Measurements from ENCODE around the gene BAIAP2L1.
"Not testable (repeated sequence)": the region's sequence is repeated elsewhere in the genome, so short reads cannot be mapped to it uniquely, and the experiment has no call there.

BAIAP2L1 gene

DNA sequence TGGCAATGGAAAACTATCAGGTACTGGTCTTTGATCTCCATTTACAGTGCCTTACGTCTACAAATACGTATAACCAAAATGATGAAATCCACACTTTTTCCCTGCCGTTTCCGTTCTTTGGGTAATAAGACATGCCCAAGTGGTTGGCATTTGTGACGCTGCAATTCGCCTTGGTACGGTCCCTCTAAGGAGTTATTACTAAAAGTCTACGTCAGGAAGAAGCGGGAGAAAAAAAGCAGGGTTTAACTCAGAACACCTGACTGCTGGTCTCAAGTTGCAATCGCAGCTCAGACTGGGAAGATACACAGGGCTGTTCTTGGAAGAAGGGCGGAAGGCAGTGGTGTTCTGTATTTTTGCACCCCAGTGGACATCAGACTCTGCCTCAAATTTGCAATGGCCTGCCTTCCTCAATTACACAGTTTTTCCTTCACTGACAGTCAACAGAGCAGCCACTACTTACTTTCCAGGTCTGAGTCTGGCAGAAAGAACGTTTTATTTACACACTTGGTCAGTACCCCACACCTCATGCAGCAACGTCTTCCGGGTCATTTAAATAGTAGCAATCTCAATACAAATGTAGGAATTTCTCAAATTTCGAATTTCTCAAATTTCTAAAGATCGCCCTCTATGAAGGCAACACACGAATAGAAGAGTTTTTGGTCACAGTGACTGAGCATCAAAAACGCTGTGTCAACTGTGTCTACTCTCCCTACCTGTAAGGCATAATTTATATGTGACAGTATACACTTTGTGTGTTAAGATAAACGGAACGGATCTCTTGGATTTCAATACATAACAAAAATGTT is 2.1 kb downstream of the BAIAP2L1 start:
- no peak for DNase-seq

DNA sequence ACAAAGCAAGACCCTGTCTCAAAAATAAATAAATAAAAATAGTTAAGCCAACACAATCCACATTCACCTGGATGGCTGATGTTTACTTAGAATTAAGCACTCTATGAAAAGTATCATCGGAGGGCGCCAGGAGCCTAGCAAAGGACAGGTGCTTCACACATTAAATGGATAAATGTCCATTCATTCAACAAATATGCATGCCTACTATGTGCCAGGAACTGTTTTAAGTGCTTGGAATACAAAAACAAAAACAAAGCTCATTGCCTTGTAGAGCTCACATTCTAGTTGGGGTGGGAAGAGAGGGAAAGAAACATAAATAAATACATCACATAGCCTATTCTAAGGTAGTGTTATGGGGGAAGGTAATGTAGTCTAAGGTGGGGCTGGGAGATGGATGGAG is 4.1 kb downstream of the BAIAP2L1 start:
- no peak for DNase-seq

DNA sequence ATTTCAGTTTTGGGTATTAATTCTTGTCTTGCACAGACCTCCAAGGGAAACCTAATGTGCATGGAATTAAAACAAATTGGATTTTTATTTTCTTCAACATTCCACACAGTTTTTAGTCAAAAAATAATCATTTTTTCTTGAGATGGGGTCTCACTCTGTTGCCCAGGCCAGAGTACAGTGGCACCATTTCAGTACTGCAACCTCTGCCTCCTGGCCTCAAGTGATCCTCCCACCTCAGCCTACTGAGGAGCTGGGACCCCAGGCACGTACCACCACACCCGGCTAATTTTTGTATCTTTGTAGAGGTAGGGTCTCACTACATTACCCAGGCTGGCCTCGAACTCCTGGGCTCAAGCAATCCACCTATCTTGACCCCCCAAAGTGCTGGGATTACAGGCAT is 4.9 kb downstream of the BAIAP2L1 start:
- no peak for DNase-seq

DNA sequence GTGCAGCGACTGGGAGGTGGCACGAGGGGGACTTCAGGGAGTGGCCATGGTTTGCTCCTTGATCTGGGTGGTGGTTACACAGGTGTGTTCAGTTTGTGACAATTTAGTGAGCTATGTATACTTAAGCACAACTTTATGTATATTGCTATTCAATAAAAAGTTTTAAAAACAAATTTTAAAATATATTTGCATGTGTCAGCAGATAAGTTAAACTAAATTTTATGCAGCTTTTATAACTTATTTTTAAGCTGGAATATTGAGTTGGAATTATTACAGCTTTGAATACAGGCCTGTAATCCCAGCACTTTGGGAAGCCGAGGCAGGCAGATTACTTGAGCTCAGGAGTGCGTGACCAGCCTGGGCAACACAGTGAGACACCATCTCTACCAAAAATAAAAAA is 5.4 kb downstream of the BAIAP2L1 start:
- no peak for DNase-seq

DNA sequence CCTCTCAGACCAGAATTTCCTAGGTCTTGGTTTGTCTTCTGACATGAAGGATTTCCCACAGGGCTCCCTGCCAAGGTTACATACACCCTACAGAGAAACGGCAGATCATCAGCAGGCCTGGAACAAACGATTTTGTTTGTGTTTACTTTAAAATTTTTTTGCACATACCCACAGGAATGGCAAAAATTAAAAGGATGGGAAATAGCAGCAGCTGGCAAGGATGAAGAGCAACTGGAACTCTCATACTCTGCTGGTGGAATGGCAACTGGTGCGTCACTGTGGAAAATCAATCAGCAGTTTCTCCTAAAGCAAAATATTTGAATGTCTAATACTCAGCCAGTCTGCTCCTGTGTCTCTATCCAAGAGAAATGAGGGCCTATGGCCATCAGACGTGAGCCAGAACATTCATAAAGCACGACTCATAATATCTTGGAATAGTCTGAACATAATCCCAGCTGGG is 6.5 kb downstream of the BAIAP2L1 start:
- no peak for DNase-seq

DNA sequence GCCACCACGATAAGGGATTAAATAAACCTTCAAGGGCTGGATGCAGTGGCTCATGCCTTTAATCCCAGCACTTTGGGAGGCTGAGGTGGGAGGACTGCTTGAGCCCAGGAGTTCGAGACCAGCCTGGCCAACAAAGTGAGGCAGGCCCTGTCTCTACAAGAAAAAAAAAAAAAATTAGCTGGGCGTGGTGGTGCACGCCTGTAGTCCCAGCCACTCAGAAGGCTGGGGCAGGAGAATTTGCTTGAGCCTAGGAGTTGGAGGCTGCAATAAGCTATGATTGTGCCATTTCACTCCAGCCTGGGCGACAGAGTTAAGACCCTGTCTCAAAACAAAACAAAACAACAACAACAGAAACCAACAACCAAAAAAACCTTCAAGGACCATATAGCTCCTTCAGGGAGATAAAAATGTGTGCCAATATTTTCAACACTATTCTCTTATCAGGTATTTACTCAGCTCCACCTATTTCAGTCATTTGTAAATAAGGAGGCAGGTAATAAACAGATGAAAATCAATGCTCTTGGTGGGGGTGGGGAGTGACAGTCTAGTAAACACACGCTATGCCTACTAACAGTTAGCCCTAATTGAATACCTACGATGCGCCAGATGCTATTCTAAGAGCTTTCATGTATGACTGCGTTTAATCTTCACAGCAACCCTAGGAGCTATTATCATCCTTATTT is 13.2 kb downstream of the BAIAP2L1 start:
- DNase-seq = no peak

DNA sequence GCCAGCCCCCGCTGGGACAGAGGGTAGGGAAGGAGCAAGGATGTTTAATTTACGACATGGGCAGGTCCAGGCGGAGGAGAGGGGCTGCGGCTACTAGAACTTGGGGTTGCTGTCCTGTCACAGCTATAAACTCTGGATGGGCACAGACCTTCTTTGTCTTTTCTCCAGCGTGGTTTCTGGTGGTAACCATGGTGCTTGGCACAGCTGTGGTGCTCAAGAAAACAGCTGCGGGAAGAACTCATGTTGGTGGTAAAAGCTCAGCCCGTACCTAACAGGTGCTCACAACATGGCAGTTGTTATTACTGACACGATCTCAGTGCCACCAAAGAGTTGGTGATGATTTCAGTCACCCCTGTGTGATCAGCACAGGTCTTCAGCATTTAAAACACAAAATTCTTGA is 13.8 kb downstream of the BAIAP2L1 start:
- no peak for DNase-seq

DNA sequence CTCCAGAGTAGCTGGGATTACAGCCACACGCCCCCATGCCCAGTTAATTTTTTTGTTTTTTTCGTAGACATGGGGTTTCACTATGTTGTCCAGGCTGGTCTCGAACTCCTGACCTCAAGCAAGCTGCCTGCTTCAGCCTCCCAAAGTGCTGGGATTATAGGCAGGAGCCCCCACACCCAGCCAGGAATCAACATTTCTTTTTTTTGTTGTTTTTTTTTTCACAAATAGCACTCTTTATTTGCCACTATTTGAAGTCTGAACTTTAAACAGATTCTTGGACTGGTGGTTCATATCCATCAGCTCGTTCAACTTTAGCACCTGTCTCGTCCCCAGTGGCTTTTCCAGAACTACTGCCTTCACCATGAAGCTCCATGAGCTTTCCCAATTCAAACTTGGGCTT is 15.4 kb downstream of the BAIAP2L1 start:
- not testable (repeated sequence) for DNase-seq

DNA sequence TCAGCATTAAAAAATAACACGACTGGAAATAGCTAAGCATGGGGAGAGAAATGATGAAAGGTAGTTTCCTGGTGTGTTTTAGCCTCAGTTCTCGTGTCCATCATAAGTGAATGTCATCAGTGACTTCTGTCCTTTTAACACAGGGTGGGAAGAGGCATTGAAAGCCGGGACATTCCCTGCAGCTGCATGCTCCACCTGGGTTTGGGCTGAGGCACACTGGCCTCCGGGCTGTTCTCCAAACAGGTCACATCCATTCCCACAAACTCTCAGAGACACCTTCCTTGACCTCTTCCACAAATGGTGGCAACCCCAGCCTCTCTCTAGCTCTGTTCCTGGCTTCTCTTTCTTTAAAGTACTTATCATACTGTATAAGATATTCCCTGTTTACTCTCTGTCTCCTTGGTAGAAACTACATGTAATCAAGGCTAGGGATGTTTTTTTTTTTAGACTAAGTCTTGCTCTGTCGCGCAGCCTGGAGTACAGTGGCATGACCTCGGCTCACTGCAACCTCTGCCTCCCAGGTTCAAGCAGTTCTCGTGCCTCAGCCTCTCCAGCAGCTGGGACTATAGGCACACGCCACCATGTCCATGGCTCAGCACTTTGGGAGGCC is 22.6 kb downstream of the BAIAP2L1 start:
- no peak for DNase-seq

DNA sequence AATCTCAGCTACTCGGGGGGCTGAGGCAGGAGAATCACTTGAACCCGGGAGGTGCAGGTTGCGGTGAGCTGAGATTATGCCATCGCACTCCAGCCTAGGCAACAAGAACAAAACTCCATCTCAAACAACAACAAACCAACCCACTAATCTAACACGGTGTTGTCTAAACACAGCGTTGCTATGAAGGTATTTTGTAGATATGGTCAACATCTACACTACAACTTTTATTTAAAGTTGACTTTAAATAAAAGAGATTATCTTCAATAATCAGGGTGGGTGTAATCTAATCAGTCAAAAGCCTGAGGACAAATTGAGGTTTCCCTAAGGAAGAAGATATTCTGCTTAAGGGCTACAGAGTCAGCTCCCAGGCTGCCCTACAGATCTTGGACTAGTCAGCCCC is 24.2 kb downstream of the BAIAP2L1 start:
- no peak for DNase-seq

DNA sequence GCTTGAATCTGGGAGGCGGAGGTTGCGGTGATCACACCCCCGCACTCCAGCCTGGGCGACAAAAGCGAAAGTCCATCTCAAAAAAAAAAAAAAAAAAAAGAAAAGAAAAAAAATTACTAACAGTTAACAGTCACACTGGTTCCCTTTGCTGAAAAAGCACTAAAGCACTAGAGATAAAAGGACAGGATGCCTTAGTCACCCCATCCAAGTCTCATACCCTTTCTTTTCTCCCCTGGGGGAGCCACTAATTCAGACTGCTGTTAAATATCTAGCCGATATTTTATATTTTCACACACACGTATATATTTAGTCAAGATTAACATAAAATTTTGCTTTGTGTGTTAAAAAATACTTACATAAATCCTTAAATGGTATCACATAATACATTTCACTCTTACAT is 25.2 kb downstream of the BAIAP2L1 start:
- DNase-seq = no peak

DNA sequence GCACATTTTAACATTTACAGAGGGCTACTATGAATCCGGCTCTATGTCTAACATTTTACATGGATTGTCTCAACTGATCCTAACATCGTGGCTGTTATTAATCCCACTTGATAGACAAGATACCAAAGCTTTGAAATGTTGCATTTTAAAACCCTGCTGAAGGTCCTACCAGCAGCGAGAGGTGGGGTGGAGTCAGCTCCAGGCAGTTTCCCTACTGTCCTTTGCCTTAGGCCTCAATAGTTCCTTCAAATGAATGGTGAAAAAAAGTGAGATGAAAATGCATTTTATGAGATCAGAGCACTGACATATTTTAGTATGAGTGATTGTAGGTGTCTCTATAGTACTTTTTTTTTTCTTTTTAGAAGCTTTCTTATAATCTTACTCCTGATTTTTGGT is 26.6 kb downstream of the BAIAP2L1 start:
- DNase-seq = no peak

DNA sequence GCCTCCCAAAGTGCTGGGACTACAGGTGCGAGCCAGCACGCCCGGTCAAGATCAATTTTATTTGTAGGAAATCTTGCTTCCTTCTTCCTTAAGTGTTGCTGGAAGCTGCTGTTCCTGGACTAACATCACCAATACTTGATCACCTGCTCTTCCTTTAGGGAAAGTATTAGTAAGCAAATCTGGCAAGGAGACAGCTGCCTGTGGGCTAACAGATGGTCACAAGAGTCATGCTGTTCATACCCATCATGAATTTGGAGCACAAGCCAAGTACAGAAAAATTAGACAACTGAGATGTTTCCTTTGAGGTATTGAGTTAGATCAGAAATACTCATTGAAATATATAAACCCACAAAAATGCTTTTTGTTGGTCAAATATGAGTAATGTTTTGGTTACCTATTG is 27.9 kb downstream of the BAIAP2L1 start:
- DNase-seq = peak in 1 of 51 donors; percentile 3

DNA sequence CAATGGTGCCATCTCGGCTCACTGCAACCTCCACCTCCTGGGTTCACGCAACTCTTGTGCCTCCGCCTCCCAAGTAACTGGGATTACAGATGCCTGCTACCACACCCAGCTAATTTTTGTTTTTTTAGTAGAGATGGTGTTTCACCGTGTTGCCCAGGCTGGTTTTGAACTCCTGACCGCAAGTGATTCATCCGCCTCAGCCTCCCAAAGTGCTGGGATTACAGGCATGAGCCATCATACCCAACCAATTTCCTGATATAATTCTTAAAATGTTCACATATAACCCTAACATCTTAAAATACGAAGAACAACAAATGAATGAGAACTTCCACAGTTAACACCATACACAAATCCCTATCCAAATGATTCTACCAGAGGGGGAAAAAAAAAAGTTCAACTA is 31.2 kb downstream of the BAIAP2L1 start:
- DNase-seq = no peak

DNA sequence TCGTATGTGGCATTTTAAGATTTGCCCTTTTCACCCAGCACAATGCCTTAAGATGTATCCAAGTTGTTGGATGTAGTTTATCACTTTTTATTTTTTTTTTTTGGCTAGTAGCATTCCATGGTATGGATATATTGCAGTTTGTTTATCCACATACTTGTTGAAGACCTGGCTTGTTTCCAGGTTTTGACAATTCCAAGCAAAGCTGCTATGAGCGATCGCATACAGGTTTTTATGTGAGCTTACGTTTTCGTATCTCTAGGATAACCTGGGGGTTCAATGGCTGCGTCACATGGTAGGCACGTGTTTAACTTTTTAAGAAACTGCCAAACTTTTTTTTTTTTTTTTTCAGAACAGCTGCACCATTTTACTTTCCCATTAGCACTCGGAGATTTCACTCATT is 32.2 kb downstream of the BAIAP2L1 start:
- no peak for DNase-seq

DNA sequence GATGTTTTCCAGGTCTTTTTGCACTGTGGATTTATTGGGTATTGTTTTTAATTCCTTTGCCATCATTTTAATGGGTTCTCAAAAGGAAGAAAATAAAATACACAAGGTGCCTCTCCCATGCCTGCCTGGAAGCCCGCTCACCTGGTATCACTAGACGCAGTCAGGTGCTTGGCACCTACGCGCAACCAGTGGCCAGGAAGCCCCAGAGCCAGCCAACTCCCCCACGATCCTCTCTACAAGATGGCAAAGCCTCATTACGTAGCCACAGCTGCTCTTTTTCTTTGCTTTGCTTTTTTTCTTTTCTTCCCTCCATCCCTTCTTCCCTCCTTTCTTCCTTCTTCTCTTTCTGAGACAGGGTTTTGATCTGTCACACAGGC is 34.3 kb downstream of the BAIAP2L1 start:
- no peak for DNase-seq

DNA sequence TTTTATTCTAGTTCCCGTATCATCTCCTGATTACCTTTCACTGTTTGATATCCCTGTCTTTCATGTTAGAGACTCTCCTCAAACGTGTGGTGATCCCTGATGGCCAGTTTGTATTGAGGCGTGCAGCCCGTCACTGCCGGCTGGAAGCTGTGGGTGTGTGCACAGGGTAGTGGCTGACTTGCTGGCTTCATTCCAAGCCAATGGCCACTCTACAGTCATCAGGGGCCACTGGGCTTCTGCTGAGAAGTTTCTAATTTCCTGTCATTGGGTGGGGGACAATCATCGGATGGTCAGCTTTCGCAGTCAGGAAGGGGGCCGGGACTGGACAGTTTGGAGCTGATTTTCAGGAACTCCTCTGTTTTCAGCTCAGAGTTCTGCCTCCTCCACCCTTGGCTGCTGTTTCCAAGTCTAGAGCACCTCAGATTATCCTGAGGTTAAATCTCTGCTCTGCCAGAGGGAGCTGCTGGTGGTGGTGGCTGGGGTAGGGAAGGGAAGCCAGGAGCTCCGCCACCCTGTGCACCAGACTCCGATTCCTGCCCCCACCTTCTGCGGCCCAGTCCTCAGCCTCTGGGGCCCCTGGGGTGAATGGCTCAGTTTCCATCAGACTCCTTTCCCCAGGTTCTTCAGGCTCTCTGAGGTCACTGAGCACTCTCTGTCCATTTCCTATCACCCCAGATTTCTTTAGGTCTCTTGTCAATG is 34.9 kb downstream of the BAIAP2L1 start:
- no peak for DNase-seq

DNA sequence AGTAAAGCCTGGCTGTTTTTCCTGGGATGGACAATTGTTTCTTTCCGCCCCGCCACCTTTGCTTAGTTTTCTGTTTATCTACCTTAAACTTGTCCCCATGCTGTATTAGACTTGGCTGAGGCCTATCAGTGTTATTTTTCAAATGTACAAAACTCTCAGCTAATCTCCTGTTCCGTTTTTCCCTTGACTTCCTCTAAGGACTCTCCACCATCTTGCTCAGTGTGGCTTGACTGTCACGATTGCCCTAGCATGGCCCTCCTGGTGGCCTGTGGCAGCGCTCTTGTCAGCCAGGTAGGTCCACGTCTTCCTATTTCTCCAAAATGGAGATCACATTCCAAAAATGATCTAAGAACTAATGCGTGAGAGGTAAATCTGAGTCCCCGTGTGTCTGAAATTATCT is 36.7 kb downstream of the BAIAP2L1 start:
- no peak for DNase-seq

DNA sequence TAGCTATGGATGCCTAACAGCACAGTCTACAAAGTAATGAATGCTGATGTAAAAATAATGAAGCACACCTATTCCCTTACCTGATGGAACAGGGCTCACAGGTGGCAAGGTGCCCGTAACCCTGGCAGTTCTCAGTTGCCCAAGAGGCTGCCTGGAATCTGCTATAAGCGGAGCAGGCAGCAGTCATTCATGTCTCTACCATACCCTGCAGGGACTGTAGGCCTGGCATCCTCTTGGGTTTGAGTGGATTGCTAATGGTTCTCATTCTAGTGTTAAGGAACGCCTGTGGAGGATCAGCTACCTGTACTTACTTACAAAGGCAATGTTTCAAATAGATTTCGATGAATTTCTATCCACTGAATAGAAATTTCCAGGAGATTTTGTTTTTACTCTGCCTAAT is 38.4 kb downstream of the BAIAP2L1 start:
- no peak for DNase-seq

DNA sequence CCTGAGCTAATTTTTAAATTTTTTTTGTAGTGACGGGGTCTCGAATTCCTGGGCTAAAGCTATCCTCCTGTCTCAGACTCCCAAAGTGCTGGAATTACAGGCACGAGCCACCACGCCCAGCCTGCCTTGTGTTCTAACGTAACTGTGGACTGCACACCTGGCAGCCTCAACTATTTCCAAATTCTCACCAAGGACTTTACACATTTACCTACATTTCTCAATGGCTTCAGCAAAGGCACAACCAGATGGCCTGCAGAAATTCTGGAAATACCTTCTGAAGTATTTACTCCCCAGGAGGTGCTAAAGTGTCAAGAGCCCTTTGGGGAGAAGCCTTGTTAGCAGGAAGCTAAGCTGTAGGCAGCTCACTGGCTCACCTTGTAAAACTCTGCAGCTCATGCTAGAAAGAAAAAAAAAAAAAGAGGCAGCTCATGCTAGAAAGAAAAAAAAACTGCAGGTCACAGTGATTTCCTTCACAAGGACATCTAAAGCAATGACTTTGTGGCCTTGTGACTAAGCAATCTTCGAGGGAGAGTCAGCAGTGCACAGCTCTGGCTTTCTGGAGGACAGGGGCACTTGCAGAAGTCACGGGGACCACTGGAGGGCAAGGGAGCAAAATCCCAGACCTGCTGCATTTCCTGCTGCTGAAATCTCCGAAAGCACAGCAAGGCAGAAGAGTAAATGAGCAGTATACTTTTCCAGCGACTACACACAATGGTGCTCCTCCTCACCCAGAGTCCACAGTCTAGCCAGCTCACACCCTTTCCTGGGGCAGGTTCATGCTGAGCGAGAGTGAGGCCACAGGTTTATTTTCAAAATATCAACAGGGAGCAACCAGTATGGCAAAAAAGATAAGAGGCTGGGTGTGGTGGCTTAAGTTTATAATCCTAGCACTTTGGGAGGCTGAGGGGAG is 40.4 kb downstream of the BAIAP2L1 start:
- no peak for DNase-seq

DNA sequence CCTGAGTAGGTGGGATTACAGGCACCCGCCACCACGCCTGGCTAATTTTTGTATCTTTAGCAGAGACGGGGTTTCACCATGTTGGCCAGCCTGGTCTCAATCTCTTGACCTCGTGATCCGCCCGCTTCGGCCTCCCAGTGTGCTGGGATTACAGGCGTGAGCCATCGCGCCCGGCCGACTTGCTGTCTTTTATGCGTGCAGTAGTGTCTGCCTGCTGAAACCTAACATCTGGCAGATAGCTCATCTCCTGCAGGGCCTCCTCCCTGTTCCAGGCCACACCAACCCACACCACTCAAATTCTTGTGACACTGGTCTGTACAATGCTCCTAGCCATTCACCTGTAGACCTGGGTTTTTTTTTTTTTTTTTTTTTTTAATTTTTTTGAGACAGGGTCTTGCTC is 41.5 kb downstream of the BAIAP2L1 start:
- DNase-seq = no peak
